ENCODE results near the gene FAM169A. TPM values are rescaled to one million over a fixed set of nuclear protein-coding genes. Genes with fewer than 3 reads are reported as not detected.

The FAM169A gene
- total and polyA plus RNA-seq, 2 donors (not counting 1 experiment from before 2014, with no cell fraction given): 2.1 to 9.4 TPM

DNA sequence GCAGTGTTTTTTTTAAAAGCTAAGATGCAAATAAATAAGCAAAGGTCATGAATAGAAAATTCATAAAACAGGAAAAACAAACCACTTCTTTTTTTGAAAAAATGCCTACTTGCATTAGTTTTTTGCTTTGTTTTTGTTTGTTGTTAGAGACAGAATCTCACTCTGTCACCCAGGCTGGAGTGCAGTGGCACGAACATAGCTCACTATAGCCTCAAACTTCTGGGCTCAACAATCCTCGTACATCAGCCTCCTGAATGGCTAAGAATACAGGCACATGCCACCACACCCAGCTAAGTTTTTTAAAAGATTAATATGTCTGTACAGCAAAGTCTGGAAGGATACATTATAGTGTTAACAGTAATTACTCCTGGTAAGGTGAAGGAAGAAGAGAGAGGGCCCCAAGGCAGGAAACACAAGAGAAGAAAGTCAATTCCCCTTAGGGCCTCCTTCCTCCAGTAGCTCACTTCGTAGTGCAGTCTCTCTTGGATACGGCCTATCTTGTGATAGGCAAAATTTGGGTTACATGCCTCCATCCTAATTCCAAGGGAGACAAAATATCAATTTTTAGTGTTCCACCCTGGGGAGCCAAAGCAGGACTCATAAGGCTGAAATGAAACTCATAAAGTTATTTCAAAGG lies 15.3 kb downstream of the FAM169A start:
- H3K4me3 Mint-ChIP-seq: peak overlapping the region; percentile 46
- intact Hi-C loops (cut with micrococcal nuclease): no loop called here
- H3K27me3 Mint-ChIP-seq: no peaks in the 10 kb centered on the region
- no peaks in the 10 kb centered on the region for H4K20me1 ChIP-seq (ENCODE audit: control insufficient read depth, insufficient read depth, low read length, poor library complexity, severe bottlenecking)
- H3K4me3 ChIP-seq (ENCODE audit: control extremely low read depth in 1 of 5, extremely low read depth in 1 of 5, insufficient read depth in 1 of 5, low read depth in 2 of 5, low read length in 4 of 5): peak overlapping the region in 1 of 5 experiments; percentile 25
- H3K4me2 ChIP-seq (replicated peaks; ENCODE audit: low read depth, low read length, poor library complexity, severe bottlenecking): peak overlapping the region; percentile 59
- POLR2A ChIA-PET: no interaction called here
- H3K4me1 ChIP-seq (ENCODE audit: control insufficient read depth in 2 of 2, insufficient read depth in 2 of 2, low read length in 2 of 2): peaks cover 0 to 22% of the 10 kb centered on the region in 2 donors
- TF ChIP-seq EZH2 (IDR thresholded peaks at IDR 0.05; ENCODE audit: borderline replicate concordance, insufficient read depth, low read depth, low read length, poor library complexity, severe bottlenecking): no peak
- TF ChIP-seq, protein P1, sequence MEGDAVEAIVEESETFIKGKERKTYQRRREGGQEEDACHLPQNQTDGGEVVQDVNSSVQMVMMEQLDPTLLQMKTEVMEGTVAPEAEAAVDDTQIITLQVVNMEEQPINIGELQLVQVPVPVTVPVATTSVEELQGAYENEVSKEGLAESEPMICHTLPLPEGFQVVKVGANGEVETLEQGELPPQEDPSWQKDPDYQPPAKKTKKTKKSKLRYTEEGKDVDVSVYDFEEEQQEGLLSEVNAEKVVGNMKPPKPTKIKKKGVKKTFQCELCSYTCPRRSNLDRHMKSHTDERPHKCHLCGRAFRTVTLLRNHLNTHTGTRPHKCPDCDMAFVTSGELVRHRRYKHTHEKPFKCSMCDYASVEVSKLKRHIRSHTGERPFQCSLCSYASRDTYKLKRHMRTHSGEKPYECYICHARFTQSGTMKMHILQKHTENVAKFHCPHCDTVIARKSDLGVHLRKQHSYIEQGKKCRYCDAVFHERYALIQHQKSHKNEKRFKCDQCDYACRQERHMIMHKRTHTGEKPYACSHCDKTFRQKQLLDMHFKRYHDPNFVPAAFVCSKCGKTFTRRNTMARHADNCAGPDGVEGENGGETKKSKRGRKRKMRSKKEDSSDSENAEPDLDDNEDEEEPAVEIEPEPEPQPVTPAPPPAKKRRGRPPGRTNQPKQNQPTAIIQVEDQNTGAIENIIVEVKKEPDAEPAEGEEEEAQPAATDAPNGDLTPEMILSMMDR (IDR thresholded peaks at IDR 0.05): no peak
- no CpG with 5 or more reads among the region's 4 CpGs for WGBS (ENCODE audit: insufficient coverage)
- H3K9me3 Mint-ChIP-seq (ENCODE audit: insufficient read depth): peaks cover 2% of the 10 kb centered on the region
- H2AFZ ChIP-seq (ENCODE audit: insufficient read depth, low read depth, low read length, poor library complexity, severe bottlenecking): peak overlapping the region; percentile 30
- no peaks in the 10 kb centered on the region for H3K36me3 ChIP-seq (replicated peaks in 1 of 2; ENCODE audit: control extremely low read depth in 1 of 2, control insufficient read depth in 1 of 2, extremely low read depth in 1 of 2, insufficient read depth in 2 of 2, low read length in 1 of 2)
- no peaks in the 10 kb centered on the region for H3K27me3 ChIP-seq (replicated peaks in 1 of 4; ENCODE audit: control extremely low read depth in 1 of 4, control insufficient read depth in 3 of 4, insufficient read depth in 4 of 4, low read length in 3 of 4)
- H3K9ac ChIP-seq (ENCODE audit: low read length): no peak overlapping the region
- H3K79me2 ChIP-seq (ENCODE audit: control insufficient read depth, insufficient read depth, low read length): peaks cover 23% of the 10 kb centered on the region
- H3K27ac Mint-ChIP-seq: no peak overlapping the region
- H3K4me1 Mint-ChIP-seq: peaks cover 33% of the 10 kb centered on the region
- ATAC-seq (ENCODE audit: low read depth) (no peak), DNase-seq (no peak)
- peak overlapping the region in 1 of 2 donors; percentile 47 for H3K27ac ChIP-seq (ENCODE audit: low read length in 2 of 2)
- CTCF ChIA-PET: no interaction called here
- H3K9me3 ChIP-seq (ENCODE audit: control extremely low read depth in 1 of 3, control insufficient read depth in 2 of 3, insufficient read depth in 1 of 3, low read length in 2 of 3): peaks cover 0 to 3% (median 0%) of the 10 kb centered on the region in 3 donors

DNA sequence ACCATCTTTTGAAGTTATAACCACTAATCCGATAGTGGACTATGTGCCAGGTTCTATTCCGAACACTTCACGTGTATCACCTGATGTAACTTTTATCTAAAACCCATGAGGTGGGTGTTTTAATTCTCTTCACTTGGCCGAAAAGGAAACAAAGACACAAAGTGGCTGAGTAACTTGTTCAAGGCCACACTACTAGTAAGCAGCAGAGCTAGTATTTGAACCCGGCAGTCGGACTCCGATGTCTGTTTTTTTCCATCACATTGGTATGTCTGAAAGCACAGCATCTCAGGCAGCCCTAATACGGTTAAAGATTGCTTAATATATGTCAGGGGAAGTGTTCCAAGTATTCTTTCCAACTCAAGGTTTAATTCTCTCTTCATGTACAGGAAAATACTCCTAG lies 16.2 kb downstream of the FAM169A start:
- DNase-seq: no peak
- CTCF ChIA-PET: no interaction called here
- Histone ChIP-seq H3K9ac (ENCODE audit: low read length) (no peak overlapping the region), H3K4me1 (ENCODE audit: control insufficient read depth in 2 of 2, insufficient read depth in 2 of 2, low read length in 2 of 2) (peaks cover 0 to 22% of the 10 kb centered on the region in 2 donors), H3K27ac (ENCODE audit: low read length in 2 of 2) (no peak overlapping the region), H2AFZ (ENCODE audit: insufficient read depth, low read depth, low read length, poor library complexity, severe bottlenecking) (no peak overlapping the region), H3K79me2 (ENCODE audit: control insufficient read depth, insufficient read depth, low read length) (peaks cover 15% of the 10 kb centered on the region), H3K27me3 (replicated peaks in 1 of 4; ENCODE audit: control extremely low read depth in 1 of 4, control insufficient read depth in 3 of 4, insufficient read depth in 4 of 4, low read length in 3 of 4) (no peaks in the 10 kb centered on the region), H4K20me1 (ENCODE audit: control insufficient read depth, insufficient read depth, low read length, poor library complexity, severe bottlenecking) (no peaks in the 10 kb centered on the region), H3K4me2 (replicated peaks; ENCODE audit: low read depth, low read length, poor library complexity, severe bottlenecking) (no peak overlapping the region), H3K36me3 (replicated peaks in 1 of 2; ENCODE audit: control extremely low read depth in 1 of 2, control insufficient read depth in 1 of 2, extremely low read depth in 1 of 2, insufficient read depth in 2 of 2, low read length in 1 of 2) (no peaks in the 10 kb centered on the region), H3K9me3 (ENCODE audit: control extremely low read depth in 1 of 3, control insufficient read depth in 2 of 3, insufficient read depth in 1 of 3, low read length in 2 of 3) (no peaks in the 10 kb centered on the region), H3K4me3 (ENCODE audit: control extremely low read depth in 1 of 5, extremely low read depth in 1 of 5, insufficient read depth in 1 of 5, low read depth in 2 of 5, low read length in 4 of 5) (no peak overlapping the region)
- intact Hi-C loops (cut with micrococcal nuclease): no loop called here
- Mint-ChIP-seq H3K27me3 (no peaks in the 10 kb centered on the region), H3K9me3 (ENCODE audit: insufficient read depth) (no peaks in the 10 kb centered on the region), H3K27ac (no peak overlapping the region), H3K4me1 (peaks cover 33% of the 10 kb centered on the region), H3K4me3 (no peak overlapping the region)
- TF ChIP-seq, protein P1 (IDR thresholded peaks at IDR 0.05): no peak
- TF ChIP-seq EZH2 (IDR thresholded peaks at IDR 0.05; ENCODE audit: borderline replicate concordance, insufficient read depth, low read depth, low read length, poor library complexity, severe bottlenecking): no peak
- ATAC-seq (ENCODE audit: low read depth): no peak
- POLR2A ChIA-PET: no interaction called here
- 96% methylated on average over 4 of the region's 8 CpGs for WGBS (ENCODE audit: insufficient coverage)
